ENCODE results near the gene KISS1.

KISS1 gene

GRCh38 chr1:204232526-204232925, 36.2 kb upstream of the KISS1 start:
- DNase-seq (ENCODE audit: low read depth, low spot score), result no peak
- no peak overlapping the region for H3K4me3 ChIP-seq (ENCODE audit: low read depth, low read length)
- no peak for TF ChIP-seq CTCF (IDR thresholded peaks at IDR 0.05; ENCODE audit: insufficient read depth, low read length, missing control alignments)
- ChIA-PET POLR2A (no interaction called here), CTCF (interaction anchor here (1.0 to 5.5 kb wide), 9 partner anchors 19 to 146 kb away, joined by 3 to 30 read pairs (median 4); partner anchors contain the start of gene GOLT1A)

DNA sequence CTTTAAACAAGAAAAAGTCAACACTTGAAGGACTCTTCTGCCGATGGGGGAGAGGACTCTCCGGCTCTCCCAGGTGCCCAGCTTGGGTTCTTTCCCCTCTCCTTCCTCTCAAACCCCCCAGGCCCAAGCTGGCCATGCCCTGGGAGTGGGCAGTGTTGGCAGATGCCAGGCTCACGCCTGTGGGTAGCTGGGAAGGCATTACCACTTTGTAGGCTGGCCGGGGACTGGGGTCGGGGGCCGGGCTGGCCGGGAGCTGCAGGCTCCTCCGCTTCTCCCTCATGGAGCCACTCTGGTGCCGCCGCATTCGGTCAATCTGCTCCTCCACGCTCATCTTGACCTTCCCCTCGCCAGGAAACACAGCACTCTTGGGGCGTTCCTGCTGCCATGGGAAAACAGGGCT, 33.9 kb upstream of the KISS1 start:
- DNase-seq (ENCODE audit: low read depth, low spot score), result no peak
- TF ChIP-seq CTCF (IDR thresholded peaks at IDR 0.05; ENCODE audit: insufficient read depth, low read length, missing control alignments), result no peak
- no peak overlapping the region for H3K4me3 ChIP-seq (ENCODE audit: low read depth, low read length)
- POLR2A ChIA-PET, result no interaction called here
- CTCF ChIA-PET, result interaction anchor here (1.2 to 5.5 kb wide), 5 partner anchors 14 to 133 kb away, joined by 4 to 39 read pairs (median 30); partner anchors contain the start of gene GOLT1A

- DNase-seq (ENCODE audit: low read depth, low spot score), result no peak
- H3K4me3 ChIP-seq (ENCODE audit: low read depth, low read length), result no peak overlapping the region
- TF ChIP-seq CTCF (IDR thresholded peaks at IDR 0.05; ENCODE audit: insufficient read depth, low read length, missing control alignments), result no peak
- ChIA-PET CTCF (interaction anchor here (0.6 to 5.5 kb wide), 8 partner anchors 13 to 170 kb away, joined by 3 to 39 read pairs (median 5); partner anchors contain the start of gene GOLT1A), POLR2A (no interaction called here)
Observed at GRCh38 chr1:204228896-204229295, 32.6 kb upstream of the KISS1 start.

DNA sequence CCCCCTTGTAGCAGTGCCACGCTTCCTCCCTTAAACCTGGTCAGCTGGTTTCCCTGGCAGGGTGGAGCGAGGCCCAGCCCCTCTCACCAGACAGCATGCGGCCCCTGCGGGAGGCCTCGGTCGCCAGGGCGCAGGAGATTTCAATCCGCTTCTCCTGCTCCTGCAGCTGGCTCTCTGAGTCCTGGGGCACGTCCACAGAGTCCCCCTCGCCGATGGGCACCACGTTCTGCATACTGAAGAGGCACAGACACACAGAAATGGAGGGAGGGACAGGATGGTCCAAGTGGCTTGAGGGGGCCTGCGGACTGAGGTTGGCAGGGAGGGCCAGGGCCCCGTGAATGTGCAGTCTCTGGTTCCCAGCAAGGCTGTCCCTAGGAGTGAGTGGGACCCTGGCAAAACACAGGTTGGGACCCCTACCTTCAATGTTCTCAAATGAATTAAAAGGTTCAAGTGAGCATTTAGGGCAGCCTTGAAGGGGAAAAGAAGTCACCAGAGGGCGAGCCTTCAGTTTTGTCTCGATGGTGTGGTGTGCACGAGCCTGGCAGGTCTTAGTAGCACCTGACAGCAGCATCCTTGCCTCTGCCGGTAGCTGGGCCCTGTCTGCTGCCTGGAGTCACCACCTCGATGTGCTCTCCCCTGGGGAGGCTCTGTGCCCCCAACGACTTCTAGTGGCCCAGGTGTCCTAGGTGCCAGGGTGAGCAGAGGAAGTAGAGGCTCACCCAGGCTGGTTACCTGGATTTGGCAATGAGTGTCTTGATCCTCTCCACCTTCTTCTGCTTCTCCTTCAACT, 31.9 kb upstream of the KISS1 start:
- CTCF ChIA-PET, result interaction anchor here (0.6 to 5.5 kb wide), 7 partner anchors 12 to 171 kb away, joined by 3 to 39 read pairs (median 13); partner anchors contain the start of gene GOLT1A
- POLR2A ChIA-PET, result no interaction called here
- TF ChIP-seq CTCF (IDR thresholded peaks at IDR 0.05; ENCODE audit: insufficient read depth, low read length, missing control alignments), result no peak
- DNase-seq (ENCODE audit: low read depth, low spot score), result no peak
- no peak overlapping the region for H3K4me3 ChIP-seq (ENCODE audit: low read depth, low read length)

- TF ChIP-seq CTCF (IDR thresholded peaks at IDR 0.05; ENCODE audit: insufficient read depth, low read length, missing control alignments), result no peak
- POLR2A ChIA-PET, result no interaction called here
- DNase-seq (ENCODE audit: low read depth, low spot score), result no peak
- no peak overlapping the region for H3K4me3 ChIP-seq (ENCODE audit: low read depth, low read length)
- CTCF ChIA-PET, result interaction anchor here (1.0 to 4.8 kb wide), 3 partner anchors 11 to 31 kb away, joined by 4 to 39 read pairs (median 13); partner anchors contain the start of gene GOLT1A
Observed at GRCh38 chr1:204227351-204227750, 31.1 kb upstream of the KISS1 start.

Measured in AG04449 (cell line).